HG02943 (cell line): ENCODE data around the gene PLPP1.
A peak's percentile ranks its signal among the peaks of the same experiment; 100 is the strongest.

Experiments used
- ATAC-seq: cut with Tn5 transposase; IDR thresholded peaks from one replicate; pipeline ENCODE4 v1.9.1; 2021; ENCODE audit warnings: mild to moderate bottlenecking, low read depth, moderate library complexity; ENCODE audit not compliant: unreplicated experiment

The PLPP1 gene

GRCh38 chr5:55534436-55535198, at the start of gene PLPP1:
Gene PLPP1, minus strand, starts transcription at chr5:55534964. Its CDS starts 335 bp downstream, at chr5:55534629.
- peak; percentile 81 for ATAC-seq

GRCh38 chr5:55583578-55583977, 48.8 kb upstream of the PLPP1 start:
- ATAC-seq = no peak

GRCh38 chr5:55582256-55582655, 47.5 kb upstream of the PLPP1 start:
- ATAC-seq = no peak

- ATAC-seq = no peak
Observed at GRCh38 chr5:55580042-55580441, 45.3 kb upstream of the PLPP1 start.

- no peak for ATAC-seq
Observed at GRCh38 chr5:55578771-55579170, 44.0 kb upstream of the PLPP1 start.

GRCh38 chr5:55577353-55578060, 42.7 kb upstream of the PLPP1 start:
- ATAC-seq = no peak

- ATAC-seq = no peak
Observed at GRCh38 chr5:55576661-55577060, 41.9 kb upstream of the PLPP1 start.

GRCh38 chr5:55575815-55576583, 41.2 kb upstream of the PLPP1 start:
- no peak for ATAC-seq

GRCh38 chr5:55572600-55572999, 37.8 kb upstream of the PLPP1 start:
- no peak for ATAC-seq

GRCh38 chr5:55572020-55572419, 37.3 kb upstream of the PLPP1 start:
- ATAC-seq = no peak

- ATAC-seq = no peak
Observed at GRCh38 chr5:55570570-55570969, 35.8 kb upstream of the PLPP1 start.

- ATAC-seq = no peak
Observed at GRCh38 chr5:55570026-55570425, 35.3 kb upstream of the PLPP1 start.

GRCh38 chr5:55569513-55569865, 34.7 kb upstream of the PLPP1 start:
- no peak for ATAC-seq

GRCh38 chr5:55568654-55569512, 34.1 kb upstream of the PLPP1 start:
- ATAC-seq = no peak

- no peak for ATAC-seq
Observed at GRCh38 chr5:55564721-55565120, 30.0 kb upstream of the PLPP1 start.

- no peak for ATAC-seq
Observed at GRCh38 chr5:55558484-55558883, 23.7 kb upstream of the PLPP1 start.

- ATAC-seq = no peak
Observed at GRCh38 chr5:55557123-55557522, 22.4 kb upstream of the PLPP1 start.

GRCh38 chr5:55554585-55555202, 19.9 kb upstream of the PLPP1 start:
- no peak for ATAC-seq

GRCh38 chr5:55551904-55552303, 17.1 kb upstream of the PLPP1 start:
- ATAC-seq = no peak

- no peak for ATAC-seq
Observed at GRCh38 chr5:55551358-55551757, 16.6 kb upstream of the PLPP1 start.
